GM19240 (cell line): Measurements from ENCODE around the gene LOXL3.

Experiments
- DNase-seq: peaks from one replicate; pipeline ENCODE4 v3.0.0; 2011; ENCODE audit warnings: low spot score; ENCODE audit not compliant: insufficient read length

The LOXL3 gene

DNA sequence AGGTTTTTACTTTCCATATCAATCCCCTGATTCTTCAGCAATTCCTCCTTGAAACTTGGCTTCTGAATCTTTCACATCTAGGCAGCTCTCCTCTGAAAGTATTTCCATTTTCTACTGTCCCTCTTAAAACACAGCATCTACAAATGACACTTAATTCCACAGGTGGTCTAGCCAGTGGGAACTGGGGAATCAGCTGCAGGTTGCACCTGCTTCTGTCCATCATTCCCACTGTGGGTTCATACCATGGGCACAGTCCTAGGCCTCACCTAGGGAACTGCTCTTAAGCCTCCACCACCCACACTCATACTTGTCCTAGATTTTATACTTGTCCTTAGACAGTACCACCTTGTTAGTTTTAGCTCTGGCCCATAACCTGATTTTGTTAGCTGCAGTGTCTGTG, 2.2 kb downstream of the LOXL3 start:
- DNase-seq: no peak

DNA sequence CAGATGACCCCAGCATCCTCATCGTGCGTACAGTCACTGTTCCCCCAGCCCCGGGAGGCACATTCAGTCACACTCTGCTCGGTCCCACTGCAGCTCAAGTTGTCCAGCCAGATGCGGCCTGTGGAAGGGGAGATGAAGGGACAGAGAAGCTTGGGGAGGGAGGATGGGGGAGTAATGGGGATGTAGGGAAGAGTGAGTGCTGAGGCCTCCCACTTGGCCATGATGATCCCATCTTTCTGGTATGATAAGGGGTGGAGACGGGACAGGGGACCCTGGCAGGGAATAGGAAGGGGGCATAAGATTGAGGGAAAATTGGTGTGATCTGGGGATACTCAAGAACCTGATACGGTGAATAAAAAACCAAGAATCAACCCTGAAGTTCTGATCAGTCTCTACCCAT, 3.5 kb downstream of the LOXL3 start:
- DNase-seq: no peak

DNA sequence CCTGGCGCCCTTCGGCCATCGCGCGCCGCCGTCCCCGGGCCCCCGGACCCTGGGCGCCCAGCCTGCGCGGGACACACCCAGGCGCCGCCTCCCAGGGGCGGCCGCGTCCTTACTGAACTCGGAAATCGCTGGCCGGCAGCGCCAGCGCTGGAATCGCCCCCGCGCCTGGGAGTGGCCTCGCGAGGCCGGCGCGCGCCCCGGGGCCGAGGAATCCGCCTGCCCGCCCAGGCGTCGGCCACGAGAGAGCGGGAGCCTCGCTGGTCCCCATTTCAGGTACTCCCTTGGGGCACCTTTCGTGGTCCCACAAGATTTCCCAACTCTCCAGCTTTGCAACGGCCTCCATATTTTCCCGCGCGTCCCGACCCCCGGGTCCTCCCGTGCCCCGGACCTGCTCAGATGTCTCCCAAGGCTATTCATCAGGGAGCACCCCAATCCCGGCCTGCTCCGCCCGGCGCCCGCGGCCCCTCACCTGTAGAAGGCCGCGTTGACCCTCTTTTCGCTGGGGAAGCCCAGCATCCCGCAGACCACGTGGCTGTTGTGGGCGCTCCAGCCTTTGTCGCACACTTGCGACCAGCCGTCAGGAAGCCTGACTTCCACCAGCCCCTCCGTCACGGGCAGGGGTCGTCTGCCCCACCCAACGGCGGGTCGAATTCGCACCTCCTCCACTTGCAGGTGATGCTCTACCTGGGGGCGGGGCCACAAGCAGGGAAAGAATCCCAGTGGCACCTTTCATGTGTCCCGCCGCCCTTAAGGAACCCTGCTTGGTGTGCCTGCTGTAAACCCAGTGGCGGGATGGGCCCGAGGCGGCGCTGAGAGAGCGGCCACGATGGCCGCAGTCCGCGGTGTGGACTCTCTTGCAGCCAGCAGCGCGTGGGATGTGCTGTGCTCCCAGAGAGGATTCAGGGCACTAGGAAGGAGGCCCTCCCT, 4.6 kb downstream of the LOXL3 start:
- DNase-seq: no peak

DNA sequence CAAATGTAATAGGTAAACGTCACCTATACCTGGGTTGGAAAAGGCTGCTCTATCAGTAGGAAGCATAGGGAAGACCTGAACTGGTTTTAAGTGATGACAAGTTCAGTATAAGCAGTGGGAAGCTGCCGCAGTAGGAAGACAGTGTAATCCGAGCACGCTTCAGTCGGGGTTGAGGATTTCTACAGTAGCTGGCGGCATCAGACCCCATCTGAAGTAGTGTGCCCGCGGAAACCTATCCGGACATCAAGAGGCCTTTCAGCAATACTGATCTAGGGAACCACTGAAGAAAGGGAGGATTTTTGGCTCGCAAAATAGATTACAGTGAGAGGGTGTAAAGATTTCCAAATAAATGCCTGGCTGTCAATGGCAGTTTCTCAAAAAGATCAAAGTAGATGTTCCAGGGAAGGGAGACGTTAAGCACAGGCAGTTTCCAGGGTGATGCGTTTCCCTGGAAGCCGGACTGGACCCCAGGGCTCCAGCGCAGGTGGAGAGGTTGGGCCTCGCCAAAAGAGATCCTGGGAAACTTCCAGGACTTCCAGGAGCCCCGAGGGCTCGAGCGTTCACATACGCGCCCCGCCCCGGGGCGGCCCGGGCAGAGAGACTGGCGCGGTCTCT, 5.3 kb downstream of the LOXL3 start:
- DNase-seq: no peak

DNA sequence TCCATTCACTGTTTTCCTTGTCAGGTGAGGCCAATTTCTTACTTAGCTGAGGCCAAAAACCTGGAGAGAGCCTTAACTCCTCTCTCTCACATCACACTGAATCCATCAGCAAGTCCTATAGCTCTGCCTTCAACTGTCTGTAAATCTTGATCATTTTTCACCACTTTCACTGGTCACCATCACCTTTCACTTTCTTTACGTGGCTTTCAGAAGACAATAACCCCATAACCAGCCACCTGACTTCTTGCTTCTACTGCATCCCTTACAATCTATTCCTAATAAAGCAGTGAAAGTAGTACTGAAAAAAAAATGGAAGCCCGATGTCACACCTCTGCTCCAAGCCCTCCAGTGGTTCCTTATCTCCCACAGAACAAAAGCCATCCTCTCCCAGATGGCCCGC, 7.7 kb downstream of the LOXL3 start:
- DNase-seq: no peak

DNA sequence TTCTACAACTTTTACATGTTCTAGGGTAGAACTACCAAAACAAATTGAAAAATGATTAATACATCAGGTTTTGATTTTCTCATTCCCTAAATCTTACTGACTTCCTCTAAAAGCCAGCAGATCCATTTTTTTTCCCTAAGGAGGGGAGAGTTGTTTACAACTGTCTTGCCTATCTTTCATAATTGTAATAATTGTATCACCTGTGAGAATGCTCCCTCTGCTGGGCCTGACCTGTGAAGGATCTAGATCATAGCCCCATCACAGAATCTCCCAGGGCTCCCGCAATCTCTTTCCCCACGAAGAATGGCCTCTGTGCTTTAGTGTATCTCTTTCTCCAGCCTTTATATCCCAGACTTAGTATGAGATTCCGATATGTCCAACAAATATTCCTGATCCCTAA, 9.1 kb downstream of the LOXL3 start:
- DNase-seq: no peak

DNA sequence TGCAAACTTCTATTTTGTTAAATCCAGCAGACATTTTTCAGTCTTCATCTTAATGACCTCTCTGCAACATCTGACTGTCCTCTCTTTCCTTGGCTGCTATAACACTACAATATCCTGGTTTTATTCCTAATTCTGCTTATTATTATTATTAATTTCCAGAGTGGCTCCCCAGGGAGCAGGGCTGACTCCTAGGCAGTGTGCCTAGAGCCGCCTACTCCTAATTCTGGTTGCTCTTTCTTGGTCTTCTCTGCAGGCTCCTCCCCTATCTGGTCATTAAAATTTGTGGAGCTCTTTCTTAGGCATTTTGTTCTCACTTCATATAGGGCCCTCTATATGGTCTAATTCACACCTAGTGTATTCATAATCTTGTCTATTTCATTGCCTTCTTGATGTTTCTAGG, 10.8 kb downstream of the LOXL3 start:
- DNase-seq: no peak

DNA sequence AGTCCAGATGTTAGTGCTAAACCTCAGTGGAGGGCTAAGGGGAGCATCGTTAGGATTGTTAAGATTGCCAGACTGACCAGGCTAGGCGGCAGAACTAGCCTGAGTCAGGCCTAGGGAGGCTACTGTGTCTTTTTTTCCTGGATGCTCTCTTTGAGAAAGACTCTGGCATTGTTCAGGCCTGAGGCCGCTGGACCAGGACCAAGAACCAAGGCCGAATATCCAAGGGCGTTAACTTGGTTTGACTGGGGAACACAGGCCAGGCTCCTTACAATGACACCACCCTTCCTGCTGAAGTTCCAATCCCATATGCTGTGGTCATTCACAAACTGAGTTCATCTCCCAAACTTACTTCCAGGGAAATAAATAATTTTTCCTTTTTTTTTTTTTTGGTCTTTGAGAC, 13.5 kb downstream of the LOXL3 start:
- no peak for DNase-seq

DNA sequence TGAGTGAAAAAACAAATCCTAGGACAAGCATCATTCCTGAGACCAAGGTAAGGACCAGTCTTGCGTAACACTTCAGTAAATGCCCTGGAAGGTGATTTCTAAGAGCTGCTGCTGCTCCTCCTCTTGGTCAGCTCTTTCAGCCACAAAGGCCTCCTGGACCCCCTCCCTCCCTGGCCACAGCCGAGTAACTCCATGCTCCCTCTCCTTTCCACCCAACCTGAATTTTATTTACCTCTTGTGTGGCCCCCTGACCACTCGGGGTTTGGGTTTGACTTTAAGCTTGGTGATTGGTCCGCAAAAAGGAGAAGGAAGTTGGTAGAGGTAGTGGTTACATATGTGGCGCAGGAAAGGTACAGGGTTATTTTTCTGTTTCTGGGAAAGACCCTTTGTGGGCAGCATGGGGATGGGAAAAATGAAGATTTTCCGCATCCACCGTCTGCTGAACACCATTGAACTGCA, 14.8 kb downstream of the LOXL3 start:
- DNase-seq: no peak

DNA sequence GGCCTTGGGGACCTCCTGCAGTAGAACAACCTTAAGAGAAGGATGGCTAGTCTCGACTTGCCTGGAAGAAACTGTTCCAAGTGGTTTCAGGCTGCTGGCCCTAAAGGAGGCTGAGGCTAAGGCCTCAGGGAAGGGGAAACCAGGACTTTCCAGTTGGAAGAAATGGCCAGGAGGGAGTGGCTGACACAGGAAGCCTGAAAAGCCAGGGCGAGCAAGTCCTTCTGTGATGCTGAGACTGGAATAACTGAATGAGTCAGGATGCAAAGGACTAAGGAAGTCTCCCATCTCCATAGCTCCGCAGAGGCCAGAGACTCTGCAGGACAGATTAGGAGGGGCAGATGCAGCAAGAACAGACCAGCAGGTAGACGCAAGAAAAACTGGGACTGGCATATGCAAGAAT, 16.6 kb downstream of the LOXL3 start:
- no peak for DNase-seq

DNA sequence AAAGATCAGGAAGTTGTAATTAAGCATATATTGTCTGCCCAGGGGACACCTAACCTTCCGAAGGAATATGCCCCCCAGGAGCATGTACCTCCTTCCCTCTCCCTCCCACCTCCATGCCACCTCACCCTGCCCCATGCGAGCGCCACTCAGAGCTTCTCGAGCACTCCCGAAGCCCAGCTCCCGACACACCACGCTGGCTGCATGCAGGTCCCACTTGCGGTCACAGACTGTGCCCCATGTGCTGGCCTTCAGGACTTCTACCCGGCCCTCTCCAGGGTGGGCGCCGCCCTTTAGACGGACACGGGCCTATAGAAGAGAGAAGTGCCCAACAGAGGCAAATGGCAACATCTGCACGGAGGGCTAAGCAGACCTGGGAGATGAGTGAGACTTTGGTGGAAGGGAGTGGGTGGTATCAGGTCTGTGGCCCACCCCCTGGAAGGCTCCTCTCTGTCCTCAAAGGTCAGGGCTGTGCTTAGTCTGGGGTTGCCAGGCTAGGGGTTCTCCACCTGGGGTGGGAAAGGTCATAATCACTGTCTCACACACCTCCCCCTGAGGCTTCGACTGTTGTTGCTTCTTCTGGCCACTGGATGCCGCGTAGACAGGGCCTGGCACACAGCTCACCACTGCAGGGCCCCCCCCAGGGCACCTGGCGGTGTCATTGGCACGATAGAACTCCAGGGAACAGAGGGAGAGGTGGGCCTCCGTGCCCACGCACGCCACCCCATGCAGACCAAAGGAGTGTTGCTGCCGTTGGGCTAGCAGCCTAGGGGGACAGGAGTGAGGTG, 17.4 kb downstream of the LOXL3 start:
- DNase-seq: no peak

DNA sequence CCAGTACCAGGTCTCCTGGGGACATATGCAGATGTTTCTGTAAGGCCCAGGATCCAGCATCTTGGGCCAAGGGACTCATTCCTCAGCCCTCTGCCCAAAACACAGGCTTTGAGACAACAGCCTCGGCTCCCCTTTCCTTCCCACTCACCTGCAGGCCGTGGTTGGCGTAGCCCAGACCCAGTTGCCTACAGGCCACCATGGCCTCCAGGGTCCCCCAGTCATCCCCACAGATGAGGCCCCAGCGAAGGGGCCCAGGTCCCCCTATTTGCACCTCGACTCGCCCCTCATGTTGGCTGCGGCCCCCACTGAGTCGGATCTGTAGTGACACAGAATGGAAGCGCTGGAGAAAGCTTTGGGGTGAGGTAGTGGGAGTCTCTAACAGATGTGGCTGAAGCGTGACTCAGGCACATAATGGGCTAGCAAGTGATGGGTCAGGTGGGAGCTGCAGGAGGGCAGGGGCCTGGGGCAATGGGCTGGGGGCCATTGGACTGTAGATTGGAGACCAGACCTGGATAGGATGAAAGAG, 18.2 kb downstream of the LOXL3 start:
- no peak for DNase-seq

DNA sequence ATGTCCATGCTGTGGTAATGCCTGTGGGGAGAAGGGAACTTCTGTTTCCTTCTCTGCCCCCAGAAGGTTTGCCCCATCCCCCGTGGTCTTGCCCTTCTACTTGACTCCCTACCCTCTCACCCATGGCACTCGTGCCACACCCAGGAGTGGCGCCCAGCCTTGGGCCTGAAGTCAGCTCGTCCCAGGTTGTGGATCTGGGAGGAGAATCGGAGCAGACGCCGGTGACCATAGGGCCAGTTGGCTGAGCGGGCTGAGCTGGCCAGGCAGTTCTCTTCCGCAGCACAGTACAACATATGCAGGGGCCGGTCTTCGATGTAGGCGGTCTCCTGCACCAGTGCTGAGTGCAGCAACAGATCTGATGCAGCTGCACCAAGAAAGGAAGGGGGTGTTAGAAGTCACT, 19.3 kb downstream of the LOXL3 start:
- no peak for DNase-seq

DNA sequence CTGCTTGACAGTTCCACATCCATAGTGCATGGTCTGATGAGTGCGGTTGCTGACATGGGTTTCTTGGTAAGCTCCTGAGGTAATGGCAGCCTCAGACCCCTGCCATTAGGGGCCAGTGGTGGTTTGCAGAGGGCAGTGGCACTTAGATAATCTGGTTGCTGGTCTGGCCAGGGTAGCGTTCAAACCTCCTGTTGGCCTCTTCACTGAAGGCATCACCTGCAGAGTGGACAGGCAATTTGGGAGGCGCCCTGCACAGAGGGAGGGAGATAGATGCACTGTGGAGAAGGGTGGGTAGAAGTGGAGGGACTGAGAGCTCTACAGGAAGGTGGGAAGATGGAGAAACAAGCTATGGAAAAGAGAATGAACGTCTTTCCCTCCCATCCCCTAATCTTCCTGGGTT, 20.3 kb downstream of the LOXL3 start:
- no peak for DNase-seq

DNA sequence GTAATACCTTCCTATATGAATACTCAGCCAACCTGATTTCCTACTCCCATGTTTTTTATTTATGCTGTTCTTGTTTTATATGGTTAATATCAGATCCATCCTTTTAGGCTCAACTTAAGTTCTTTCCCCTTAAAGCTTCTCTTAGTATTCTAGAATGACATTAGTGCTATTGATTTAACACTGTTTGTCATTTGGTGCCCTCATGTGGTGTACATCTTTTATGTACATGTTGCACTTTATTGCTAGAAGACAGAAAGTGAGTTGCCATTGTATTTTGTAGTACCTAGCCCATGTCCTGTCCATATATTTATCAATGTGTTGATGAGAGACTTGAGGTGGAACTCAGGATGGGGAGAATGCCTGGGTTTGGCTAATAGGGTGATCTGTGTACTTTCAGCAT, 21.5 kb downstream of the LOXL3 start:
- DNase-seq: no peak

DNA sequence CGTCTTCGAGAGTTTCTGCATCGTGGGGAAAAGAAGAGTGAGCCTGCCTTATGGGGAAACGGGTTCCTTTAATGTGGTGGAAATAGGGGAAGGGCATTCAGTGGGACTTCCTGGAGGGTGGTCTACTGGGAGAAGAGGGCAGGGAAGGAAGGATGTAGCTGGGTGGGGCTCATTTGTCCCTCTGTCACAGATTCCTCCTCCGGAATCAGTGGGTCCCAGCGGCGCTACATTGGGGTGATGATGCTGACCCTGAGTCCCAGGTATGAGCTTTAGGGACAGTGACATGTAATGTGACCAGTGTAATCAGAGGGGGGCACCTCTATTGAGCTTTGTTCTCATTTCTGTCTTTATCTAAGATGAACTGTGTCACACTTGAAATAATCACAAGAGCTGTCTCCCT, 22.1 kb downstream of the LOXL3 start:
- no peak for DNase-seq

DNA sequence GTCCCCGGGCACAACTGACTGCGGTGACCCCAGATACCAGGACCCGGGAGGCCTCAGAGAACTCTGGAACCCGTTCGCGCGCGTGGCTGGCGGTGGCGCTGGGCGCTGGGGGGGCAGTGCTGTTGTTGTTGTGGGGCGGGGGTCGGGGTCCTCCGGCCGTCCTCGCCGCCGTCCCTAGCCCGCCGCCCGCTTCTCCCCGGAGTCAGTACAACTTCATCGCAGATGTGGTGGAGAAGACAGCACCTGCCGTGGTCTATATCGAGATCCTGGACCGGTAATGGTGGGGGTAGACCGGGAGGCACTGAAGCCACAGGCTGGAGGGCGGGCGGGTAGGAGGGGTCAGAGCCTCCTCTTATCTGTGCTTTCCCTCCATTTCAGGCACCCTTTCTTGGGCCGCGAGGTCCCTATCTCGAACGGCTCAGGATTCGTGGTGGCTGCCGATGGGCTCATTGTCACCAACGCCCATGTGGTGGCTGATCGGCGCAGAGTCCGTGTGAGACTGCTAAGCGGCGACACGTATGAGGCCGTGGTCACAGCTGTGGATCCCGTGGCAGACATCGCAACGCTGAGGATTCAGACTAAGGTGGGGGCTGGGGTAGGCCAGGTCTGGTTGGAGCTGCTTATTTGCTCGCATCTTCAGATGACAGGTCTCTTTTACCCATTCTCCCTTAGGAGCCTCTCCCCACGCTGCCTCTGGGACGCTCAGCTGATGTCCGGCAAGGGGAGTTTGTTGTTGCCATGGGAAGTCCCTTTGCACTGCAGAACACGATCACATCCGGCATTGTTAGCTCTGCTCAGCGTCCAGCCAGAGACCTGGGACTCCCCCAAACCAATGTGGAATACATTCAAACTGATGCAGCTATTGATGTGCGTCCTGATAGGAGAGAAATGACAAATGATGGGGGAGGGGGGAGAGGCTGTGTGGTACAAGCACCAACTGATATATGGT, 23.2 kb downstream of the LOXL3 start:
- DNase-seq: peak; percentile 79

DNA sequence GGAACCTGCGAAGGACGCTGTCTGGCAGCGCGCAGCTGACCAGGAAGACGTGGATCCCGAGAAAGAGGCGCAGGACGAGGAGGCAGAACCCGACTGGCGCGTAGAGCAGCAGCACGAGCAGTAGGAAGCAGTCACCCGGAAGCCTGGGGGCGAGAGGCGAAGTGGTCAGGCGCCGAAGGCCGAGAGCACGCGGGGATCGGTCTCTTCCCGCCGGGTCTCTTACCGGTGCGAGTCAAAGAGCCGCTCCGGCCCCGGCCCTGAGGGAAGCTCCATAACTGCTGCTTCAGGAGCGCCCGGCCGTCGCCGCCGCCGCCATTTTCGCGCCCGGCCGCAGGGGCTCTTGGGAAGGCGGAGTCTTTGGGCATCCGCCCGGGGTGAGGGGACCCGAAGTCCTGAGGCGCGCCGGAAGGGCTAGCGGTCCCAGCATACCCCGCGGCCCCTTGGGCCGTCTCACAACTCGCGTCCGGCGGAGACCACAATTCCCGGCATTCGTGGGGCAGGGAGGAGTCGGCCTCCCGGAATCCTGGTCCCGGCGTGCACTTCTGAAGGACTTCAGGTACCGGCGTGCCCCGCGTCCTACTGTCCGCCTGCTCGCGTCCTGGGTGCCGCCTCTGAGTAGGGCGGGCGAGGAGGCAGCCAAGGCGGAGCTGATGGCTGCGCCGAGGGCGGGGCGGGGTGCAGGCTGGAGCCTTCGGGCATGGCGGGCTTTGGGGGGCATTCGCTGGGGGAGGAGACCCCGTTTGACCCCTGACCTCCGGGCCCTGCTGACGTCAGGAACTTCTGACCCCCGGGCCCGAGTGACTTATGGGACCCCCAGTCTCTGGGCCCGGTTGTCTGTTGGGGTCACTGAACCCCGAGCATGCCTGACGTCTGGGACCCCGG, 24.1 kb downstream of the LOXL3 start, which contains the start of the genes AUP1 and HTRA2:
TSS of gene AUP1 (minus strand) at position 350 of the 882 bp plus-strand sequence. CDS start at position 273, 77 bp downstream.
TSS of gene HTRA2 (plus strand) at position 577 of the 882 bp plus-strand sequence. CDS start at position 651, 74 bp downstream.
- DNase-seq: peak; percentile 96

DNA sequence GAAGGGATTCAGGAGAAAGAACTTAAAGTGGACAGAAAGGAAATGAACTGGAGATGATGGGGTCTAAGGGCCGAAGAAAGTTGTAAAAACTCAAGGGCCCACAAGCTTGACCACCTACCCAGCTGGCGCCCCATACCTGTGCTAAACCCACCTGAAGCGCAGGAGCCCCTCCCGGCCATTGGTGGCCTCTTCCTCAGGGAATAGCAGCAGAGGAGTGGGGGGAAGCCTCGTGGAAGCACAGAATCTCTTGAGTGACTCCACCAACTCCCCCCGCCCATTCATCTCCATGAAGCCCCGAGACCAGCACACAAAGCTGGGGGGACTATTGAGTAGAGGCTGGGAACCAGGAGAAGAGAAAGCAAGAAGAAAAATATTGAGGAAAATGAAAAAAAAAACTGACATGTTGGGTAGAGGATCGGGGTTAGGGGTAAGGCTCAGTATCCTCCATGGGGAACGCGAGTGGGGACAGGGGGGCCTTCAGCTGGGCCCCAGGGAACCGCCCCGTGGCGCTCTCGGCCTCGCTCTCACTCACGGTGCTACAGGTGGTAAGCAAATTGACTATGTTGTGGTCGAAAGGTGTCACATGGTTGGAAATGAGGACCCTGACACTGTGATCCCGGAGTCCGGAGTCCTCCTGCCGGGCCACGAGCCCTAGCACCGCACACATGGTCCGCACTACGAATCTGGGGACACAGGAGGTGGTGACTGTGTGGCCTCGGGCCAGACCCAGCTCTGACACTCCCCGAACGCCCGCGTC, 25.0 kb downstream of the LOXL3 start:
- DNase-seq: no peak
